NCI-H2227 (cell line): Measurements from ENCODE around the gene NEK9.

Experiments used
- DNase-seq: peaks from one replicate; lab custom pipeline; 2025; ENCODE audit not compliant: unreplicated experiment; lab: John Stamatoyannopoulos, UW

The NEK9 gene

GRCh38 chr14:75042035-75042434, 84.8 kb downstream of the NEK9 start:
- no peak for DNase-seq

GRCh38 chr14:75041613-75042012, 85.2 kb downstream of the NEK9 start:
- no peak for DNase-seq

- no peak for DNase-seq
These were observed 85.9 kb downstream of the NEK9 start for GRCh38 chr14:75040959-75041358.

DNA sequence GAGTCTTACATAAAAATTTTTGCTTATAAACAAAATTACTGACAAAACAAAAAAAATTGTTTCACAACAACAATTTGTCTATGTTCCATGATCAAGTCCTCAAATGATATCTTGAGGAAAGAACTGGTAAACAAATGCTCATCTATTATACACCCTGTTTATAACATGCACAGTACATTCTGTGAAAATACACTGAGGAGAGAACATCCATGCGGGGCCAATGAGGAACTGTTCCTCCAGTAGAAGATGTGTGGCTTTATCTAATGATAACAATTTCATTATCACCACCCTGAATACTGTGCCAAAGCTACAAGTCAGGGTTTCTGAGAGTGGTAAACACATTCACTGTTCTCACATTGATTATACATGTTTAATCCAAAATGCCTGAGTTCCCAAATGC, 86.3 kb downstream of the NEK9 start:
- DNase-seq: no peak

- no peak for DNase-seq
These were observed 93.9 kb downstream of the NEK9 start for GRCh38 chr14:75032939-75033338.

DNA sequence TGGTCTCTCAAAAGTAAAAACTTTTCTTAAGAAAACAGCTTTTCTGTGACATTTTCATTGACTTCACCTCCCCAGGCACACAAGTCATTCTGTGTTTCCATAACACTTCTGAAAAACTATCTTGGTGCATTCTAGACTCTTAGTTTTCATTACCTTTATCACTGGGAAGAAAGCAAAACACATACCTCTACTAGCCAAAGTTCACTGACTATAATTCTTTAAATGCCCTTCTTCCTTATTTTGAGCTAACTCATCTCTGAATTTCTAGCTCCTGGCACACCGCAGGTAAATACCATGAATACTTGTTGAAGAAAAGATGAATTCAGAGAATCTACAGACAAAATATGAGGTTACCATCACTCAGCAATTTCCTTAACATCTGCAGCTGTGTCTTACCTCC, 96.7 kb downstream of the NEK9 start:
- no peak for DNase-seq
